HepG2 (cell line): Measurements from ENCODE around the gene CUEDC2. TPM values are rescaled to one million over a fixed set of nuclear protein-coding genes. Genes with fewer than 3 reads are reported as not detected.

Experiments
- BORCS8-MEF2B ChIP-seq: sonication (generic); formaldehyde crosslinking; IDR thresholded peaks from 2 replicates; pipeline ENCODE4 v1.8.0; 2022; ENCODE audit warnings: mild to moderate bottlenecking, missing genetic modification reagents
- CHD2 ChIP-seq: IDR thresholded peaks from 2 replicates; pipeline ENCODE4 v1.6.1; 2011; ENCODE audit warnings: low read depth, low read length, improper control_type of control experiment
- EEA1 ChIP-seq: sonication (generic); formaldehyde crosslinking; IDR thresholded peaks from 2 replicates; pipeline ENCODE4 v1.5.1; 2020; ENCODE audit warnings: mild to moderate bottlenecking, missing genetic modification reagents, borderline replicate concordance
- FOXK1 ChIP-seq: sonication (generic); formaldehyde crosslinking; IDR thresholded peaks from 2 replicates; pipeline ENCODE4 v1.4.0; 2020; ENCODE audit warnings: low read depth, missing genetic modification reagents, borderline replicate concordance
- MAZ ChIP-seq, 2 experiments: sonication (generic) in 1 of 2; formaldehyde crosslinking in 1 of 2; IDR thresholded peaks; 2 replicates each; pipeline versions ENCODE4 v1.5.0 to v1.6.1; 2012 to 2020; ENCODE audit warnings: low read depth in 2 of 2, mild to moderate bottlenecking in 2 of 2, borderline replicate concordance in 1 of 2, improper control_type of control experiment in 1 of 2, low read length in 1 of 2, missing genetic modification reagents in 1 of 2, moderate library complexity in 1 of 2
- NFKB2 ChIP-seq: sonication (generic); formaldehyde crosslinking; IDR thresholded peaks from 2 replicates; pipeline ENCODE4 v1.4.0; 2020; ENCODE audit warnings: missing genetic modification reagents, borderline replicate concordance
- RBM22 ChIP-seq: fragments of 200-400 bp; formaldehyde crosslinking; optimal IDR thresholded peaks from 2 replicates; pipeline ENCODE3; 2017; ENCODE audit warnings: mild to moderate bottlenecking, low read length, moderate library complexity
- SIN3B ChIP-seq: fragments of 150-350 bp; IDR thresholded peaks from 2 replicates; pipeline ENCODE4 v1.6.1; 2014; ENCODE audit warnings: low read length
- SNAPC2 ChIP-seq: sonication (generic); formaldehyde crosslinking; IDR thresholded peaks from 2 replicates; pipeline ENCODE4 v1.8.1; 2022; ENCODE audit warnings: mild to moderate bottlenecking, missing genetic modification reagents
- TARDBP ChIP-seq: sonication (generic); formaldehyde crosslinking; IDR thresholded peaks from 2 replicates; pipeline ENCODE4 v1.8.0; 2022; ENCODE audit warnings: mild to moderate bottlenecking, missing genetic modification reagents
- ZBTB3 ChIP-seq: sonication (generic); formaldehyde crosslinking; IDR thresholded peaks from 2 replicates; pipeline ENCODE4 v1.4.0; 2020; ENCODE audit warnings: low read depth, mild to moderate bottlenecking, moderate library complexity, missing genetic modification reagents, borderline replicate concordance
- ZNF205 ChIP-seq: IDR thresholded peaks from 2 replicates; pipeline ENCODE4 v1.6.1; 2018; ENCODE audit warnings: missing biosample characterization, missing genetic modification reagents
- polyA plus RNA-seq, 8 experiments: library from polyadenylated mRNA; depleted of rRNA in 3 of 8; stranded (reverse) in 7 of 8; unstranded in 1 of 8; fragments of >200 nt; fragmentation: Illumina TruSeq in 4 of 8; extraction: Trizol in 4 of 8; gene quantifications; 2 replicates each; pipeline versions ENCODE4 v1.2.1 to v1.2.3, GENCODE V29; 2011 to 2016; ENCODE audit warnings: low read depth in 4 of 8, missing spikeins in 1 of 8, mixed read lengths in 1 of 8; ENCODE audit not compliant: insufficient read depth in 1 of 8
- total RNA-seq, 5 experiments: library from RNA; depleted of rRNA; stranded (reverse); fragments of >200 nt; fragmentation: Illumina TruSeq; extraction: Trizol; gene quantifications; 2 replicates each; pipeline ENCODE4 v1.2.3, GENCODE V29; 2016; ENCODE audit warnings: low read depth in 1 of 5
- TF ChIP-seq, protein P1 (sequence below): conservative IDR thresholded peaks from 2 replicates; pipeline ENCODE4 v1.6.1; 2018; ENCODE audit warnings: missing genetic modification reagents

Gene CUEDC2
- total and polyA plus RNA-seq, 2 of the 13 experiments (the other 11 are each of a cell fraction or from before 2014, with no cell fraction given), result 13.1 to 18.4 TPM

DNA sequence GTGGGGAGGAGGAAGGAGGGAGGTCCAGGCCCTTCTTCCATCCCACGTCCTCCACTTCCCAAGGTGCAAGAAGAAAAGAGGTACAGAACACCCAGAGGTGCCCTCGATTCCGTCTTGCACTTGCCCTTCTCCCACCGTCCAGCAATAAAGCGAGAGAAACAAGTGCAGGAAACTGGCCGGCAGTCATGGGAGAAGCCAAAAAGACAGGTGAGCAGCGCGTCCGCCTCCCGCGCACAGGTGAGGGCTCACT lies 17.7 kb upstream of the CUEDC2 start (continued):
- TF ChIP-seq CHD2 (no peak), EEA1 (CRISPR knock-in tag) (peak; percentile 30; the same call in 1 of the 2 replicates), MAZ (IDR thresholded peaks at IDR 0.05; ENCODE audit: borderline replicate concordance, low read depth, low read length) (no peak), MAZ (CRISPR knock-in tag; IDR thresholded peaks at IDR 0.05; ENCODE audit: low read depth) (no peak), RBM22 (peak; percentile 22), SIN3B (no peak), NFKB2 (CRISPR knock-in tag) (0 out of 2 replicates have a peak, but pooled peaks have one; percentile 79), FOXK1 (no peak), ZBTB3 (no peak), SNAPC2 (CRISPR knock-in tag) (no peak), ZNF205 (CRISPR knock-in tag) (0 out of 2 replicates have a peak, but pooled peaks have one; percentile 28), BORCS8-MEF2B (no peak), TARDBP (CRISPR knock-in tag) (no peak)
- TF ChIP-seq, protein P1, sequence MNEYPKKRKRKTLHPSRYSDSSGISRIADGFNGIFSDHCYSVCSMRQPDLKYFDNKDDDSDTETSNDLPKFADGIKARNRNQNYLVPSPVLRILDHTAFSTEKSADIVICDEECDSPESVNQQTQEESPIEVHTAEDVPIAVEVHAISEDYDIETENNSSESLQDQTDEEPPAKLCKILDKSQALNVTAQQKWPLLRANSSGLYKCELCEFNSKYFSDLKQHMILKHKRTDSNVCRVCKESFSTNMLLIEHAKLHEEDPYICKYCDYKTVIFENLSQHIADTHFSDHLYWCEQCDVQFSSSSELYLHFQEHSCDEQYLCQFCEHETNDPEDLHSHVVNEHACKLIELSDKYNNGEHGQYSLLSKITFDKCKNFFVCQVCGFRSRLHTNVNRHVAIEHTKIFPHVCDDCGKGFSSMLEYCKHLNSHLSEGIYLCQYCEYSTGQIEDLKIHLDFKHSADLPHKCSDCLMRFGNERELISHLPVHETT (CRISPR knock-in tag), result no peak
